ENCODE results near the gene RASSF5. TPM values are rescaled to one million over a fixed set of nuclear protein-coding genes. Genes with fewer than 3 reads are reported as not detected.
A peak's percentile ranks its signal among the peaks of the same experiment; 100 is the strongest.

Gene RASSF5
- total and polyA plus RNA-seq, 2 donors from 2014 or later = 2.4 to 18.8 TPM

GRCh38 chr1:206517784-206518183 lies 10.5 kb downstream of the RASSF5 start:
- no peaks in the 10 kb centered on the region for H3K9me3 ChIP-seq (ENCODE audit: control insufficient read depth in 2 of 3, insufficient read depth in 1 of 3, low read length in 3 of 3)
- TF ChIP-seq, protein P1, sequence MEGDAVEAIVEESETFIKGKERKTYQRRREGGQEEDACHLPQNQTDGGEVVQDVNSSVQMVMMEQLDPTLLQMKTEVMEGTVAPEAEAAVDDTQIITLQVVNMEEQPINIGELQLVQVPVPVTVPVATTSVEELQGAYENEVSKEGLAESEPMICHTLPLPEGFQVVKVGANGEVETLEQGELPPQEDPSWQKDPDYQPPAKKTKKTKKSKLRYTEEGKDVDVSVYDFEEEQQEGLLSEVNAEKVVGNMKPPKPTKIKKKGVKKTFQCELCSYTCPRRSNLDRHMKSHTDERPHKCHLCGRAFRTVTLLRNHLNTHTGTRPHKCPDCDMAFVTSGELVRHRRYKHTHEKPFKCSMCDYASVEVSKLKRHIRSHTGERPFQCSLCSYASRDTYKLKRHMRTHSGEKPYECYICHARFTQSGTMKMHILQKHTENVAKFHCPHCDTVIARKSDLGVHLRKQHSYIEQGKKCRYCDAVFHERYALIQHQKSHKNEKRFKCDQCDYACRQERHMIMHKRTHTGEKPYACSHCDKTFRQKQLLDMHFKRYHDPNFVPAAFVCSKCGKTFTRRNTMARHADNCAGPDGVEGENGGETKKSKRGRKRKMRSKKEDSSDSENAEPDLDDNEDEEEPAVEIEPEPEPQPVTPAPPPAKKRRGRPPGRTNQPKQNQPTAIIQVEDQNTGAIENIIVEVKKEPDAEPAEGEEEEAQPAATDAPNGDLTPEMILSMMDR (IDR thresholded peaks at IDR 0.05; ENCODE audit: borderline replicate concordance, extremely low read depth, insufficient read depth) = no peak
- no peaks in the 10 kb centered on the region for H3K27me3 ChIP-seq (ENCODE audit: control insufficient read depth, insufficient read depth, low read length)
- no peak overlapping the region for H3K9ac ChIP-seq (ENCODE audit: low read length in 3 of 3)
- DNase-seq (no peak), FAIRE-seq (no peak)
- H3K4me3 ChIP-seq (ENCODE audit: low read length in 3 of 3) = no peak overlapping the region
- H3K27ac ChIP-seq (ENCODE audit: low read depth in 2 of 2, low read length in 2 of 2) = no peak overlapping the region
- intact Hi-C loops (cut with DNase I) = no loop called here
- no peaks in the 10 kb centered on the region for H3K4me1 ChIP-seq (ENCODE audit: control insufficient read depth in 2 of 3, insufficient read depth in 2 of 3, low read depth in 1 of 3, low read length in 3 of 3)
- no peaks in the 10 kb centered on the region for H3K36me3 ChIP-seq (ENCODE audit: control insufficient read depth in 2 of 3, insufficient read depth in 3 of 3, low read length in 3 of 3)

DNA sequence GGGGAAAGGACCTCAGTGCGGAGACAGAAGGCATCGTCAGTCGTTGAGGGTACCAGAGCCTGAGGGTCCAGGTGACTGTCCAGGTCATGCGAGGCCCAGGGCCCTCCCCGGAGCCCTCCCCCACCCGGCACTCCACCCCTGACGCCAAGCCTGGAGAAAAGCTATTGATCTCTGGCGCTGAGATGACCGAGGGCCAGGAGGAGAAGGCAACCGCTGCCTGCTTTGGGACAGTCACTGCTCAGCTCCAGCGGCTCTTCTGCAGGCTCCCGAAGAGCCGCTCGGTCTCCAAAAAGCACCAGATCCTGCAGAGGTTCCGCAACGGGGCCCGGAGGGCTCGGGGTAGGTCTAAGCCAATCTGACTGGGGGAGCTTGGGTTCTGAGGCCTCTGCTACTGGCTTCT lies 10.9 kb downstream of the RASSF5 start:
- no peak overlapping the region for H3K4me3 ChIP-seq (ENCODE audit: low read length in 3 of 3)
- no peak overlapping the region for H3K27ac ChIP-seq (ENCODE audit: low read depth in 2 of 2, low read length in 2 of 2)
- DNase-seq (no peak), FAIRE-seq (no peak)
- intact Hi-C loops (cut with DNase I) = no loop called here
- TF ChIP-seq, protein P1 (IDR thresholded peaks at IDR 0.05; ENCODE audit: borderline replicate concordance, extremely low read depth, insufficient read depth) = no peak
- no peaks in the 10 kb centered on the region for H3K9me3 ChIP-seq (ENCODE audit: control insufficient read depth in 2 of 3, insufficient read depth in 1 of 3, low read length in 3 of 3)
- H3K4me1 ChIP-seq (ENCODE audit: control insufficient read depth in 2 of 3, insufficient read depth in 2 of 3, low read depth in 1 of 3, low read length in 3 of 3) = no peaks in the 10 kb centered on the region
- no peaks in the 10 kb centered on the region for H3K36me3 ChIP-seq (ENCODE audit: control insufficient read depth in 2 of 3, insufficient read depth in 3 of 3, low read length in 3 of 3)
- H3K27me3 ChIP-seq (ENCODE audit: control insufficient read depth, insufficient read depth, low read length) = no peaks in the 10 kb centered on the region
- no peak overlapping the region for H3K9ac ChIP-seq (ENCODE audit: low read length in 3 of 3)

- H3K4me3 ChIP-seq (ENCODE audit: low read length in 3 of 3) = no peak overlapping the region
- no peaks in the 10 kb centered on the region for H3K9me3 ChIP-seq (ENCODE audit: control insufficient read depth in 2 of 3, insufficient read depth in 1 of 3, low read length in 3 of 3)
- TF ChIP-seq, protein P1 (IDR thresholded peaks at IDR 0.05; ENCODE audit: borderline replicate concordance, extremely low read depth, insufficient read depth) = no peak
- H3K4me1 ChIP-seq (ENCODE audit: control insufficient read depth in 2 of 3, insufficient read depth in 2 of 3, low read depth in 1 of 3, low read length in 3 of 3) = no peaks in the 10 kb centered on the region
- H3K9ac ChIP-seq (ENCODE audit: low read length in 3 of 3) = no peak overlapping the region
- no peak for FAIRE-seq
- no peaks in the 10 kb centered on the region for H3K36me3 ChIP-seq (ENCODE audit: control insufficient read depth in 2 of 3, insufficient read depth in 3 of 3, low read length in 3 of 3)
- intact Hi-C loops (cut with DNase I) = no loop called here
- no peak overlapping the region for H3K27ac ChIP-seq (ENCODE audit: low read depth in 2 of 2, low read length in 2 of 2)
- no peaks in the 10 kb centered on the region for H3K27me3 ChIP-seq (ENCODE audit: control insufficient read depth, insufficient read depth, low read length)
- DNase-seq = no peak
Measured at GRCh38 chr1:206518743-206519142, 11.4 kb downstream of the RASSF5 start.

- intact Hi-C loops (cut with DNase I) = no loop called here
- Histone ChIP-seq H3K36me3 (ENCODE audit: control insufficient read depth in 2 of 3, insufficient read depth in 3 of 3, low read length in 3 of 3) (no peaks in the 10 kb centered on the region), H3K27ac (ENCODE audit: low read depth in 2 of 2, low read length in 2 of 2) (no peak overlapping the region), H3K9me3 (ENCODE audit: control insufficient read depth in 2 of 3, insufficient read depth in 1 of 3, low read length in 3 of 3) (no peaks in the 10 kb centered on the region), H3K4me3 (ENCODE audit: low read length in 3 of 3) (no peak overlapping the region), H3K27me3 (ENCODE audit: control insufficient read depth, insufficient read depth, low read length) (no peaks in the 10 kb centered on the region), H3K4me1 (ENCODE audit: control insufficient read depth in 2 of 3, insufficient read depth in 2 of 3, low read depth in 1 of 3, low read length in 3 of 3) (peaks cover 0 to 2% (median 0%) of the 10 kb centered on the region in 3 donors), H3K9ac (ENCODE audit: low read length in 3 of 3) (no peak overlapping the region)
- DNase-seq (peak in 1 of 5 donors; percentile 32), FAIRE-seq (no peak)
- TF ChIP-seq, protein P1 (IDR thresholded peaks at IDR 0.05; ENCODE audit: borderline replicate concordance, extremely low read depth, insufficient read depth) = no peak
Measured at GRCh38 chr1:206521127-206521526, 13.8 kb downstream of the RASSF5 start.

All from kidney (tissue), 14 donors.